ENCODE data around the gene WNT7A.

WNT7A gene

DNA sequence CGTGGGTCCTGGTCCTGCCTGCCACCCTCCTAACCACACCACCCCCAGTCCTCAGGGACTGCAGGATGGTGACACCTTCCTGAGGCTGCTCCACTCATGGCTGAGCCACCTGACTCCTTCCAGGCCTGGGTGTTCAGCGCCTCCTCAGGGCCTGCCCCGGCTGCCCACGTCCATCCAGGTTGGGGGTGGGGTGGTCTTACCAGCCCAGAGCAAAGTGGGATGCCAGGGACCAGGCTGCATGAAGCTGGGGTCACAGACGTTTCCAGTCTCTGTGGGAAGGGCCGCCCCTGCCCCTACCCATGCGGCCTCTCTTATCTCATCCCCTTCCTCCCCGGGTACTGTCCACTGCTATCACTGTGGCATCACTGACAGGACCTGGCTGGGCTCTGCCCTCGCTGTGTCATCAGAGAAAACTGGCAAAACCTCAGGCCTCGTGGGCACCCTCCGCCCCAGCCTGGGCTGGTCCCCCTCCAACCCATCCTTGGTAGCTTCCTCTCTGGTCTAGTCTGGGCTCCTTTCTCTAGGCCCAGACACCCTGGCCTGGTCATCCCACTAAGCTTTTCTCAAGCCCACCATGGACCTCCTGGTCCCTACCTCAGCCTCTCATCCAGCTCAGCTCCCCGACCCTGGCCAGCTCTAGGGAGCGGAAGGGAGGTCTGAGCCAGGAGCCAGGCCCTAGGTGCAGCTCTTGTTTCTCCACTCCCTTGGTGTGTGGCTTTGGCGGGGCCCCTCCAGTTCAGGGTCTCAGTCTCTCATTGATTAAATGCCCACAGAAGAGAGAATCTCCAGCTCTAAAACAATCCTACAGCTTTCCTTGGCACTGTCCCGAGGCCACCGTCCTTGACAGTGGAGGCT is 32.9 kb downstream of the WNT7A start:
- Histone ChIP-seq H4K20me1 (ENCODE audit: insufficient read depth, low read length) (no peaks in the 10 kb centered on the region), H2AFZ (ENCODE audit: low read length) (no peak overlapping the region), H3F3A (ENCODE audit: insufficient read depth, low read length) (no peaks in the 10 kb centered on the region), H3K79me2 (ENCODE audit: insufficient read depth, low read length) (no peaks in the 10 kb centered on the region), H3K27me3 (ENCODE audit: insufficient read depth, low read length) (0 out of 2 replicates have a peak, but pooled peaks cover 5% of the 10 kb centered on the region), H3K9ac (ENCODE audit: low read length) (no peak overlapping the region), H3K4me3 (ENCODE audit: low read depth, low read length, poor library complexity, severe bottlenecking) (no peak overlapping the region), H3K4me2 (ENCODE audit: low read length) (no peak overlapping the region), H3K9me2 (ENCODE audit: low read depth, low read length) (no peaks in the 10 kb centered on the region), H3K36me3 (ENCODE audit: insufficient read depth, low read length) (no peaks in the 10 kb centered on the region), H3K27ac (ENCODE audit: low read depth, low read length, poor library complexity, severe bottlenecking) (no peak overlapping the region), H3K9me3 (ENCODE audit: low read length) (no peaks in the 10 kb centered on the region), H3K4me1 (ENCODE audit: insufficient read depth, low read length, severe bottlenecking) (no peaks in the 10 kb centered on the region)
- no peak for TF ChIP-seq EZH2 (IDR thresholded peaks at IDR 0.05; ENCODE audit: borderline replicate concordance, low read length)
- TF ChIP-seq, protein P1, sequence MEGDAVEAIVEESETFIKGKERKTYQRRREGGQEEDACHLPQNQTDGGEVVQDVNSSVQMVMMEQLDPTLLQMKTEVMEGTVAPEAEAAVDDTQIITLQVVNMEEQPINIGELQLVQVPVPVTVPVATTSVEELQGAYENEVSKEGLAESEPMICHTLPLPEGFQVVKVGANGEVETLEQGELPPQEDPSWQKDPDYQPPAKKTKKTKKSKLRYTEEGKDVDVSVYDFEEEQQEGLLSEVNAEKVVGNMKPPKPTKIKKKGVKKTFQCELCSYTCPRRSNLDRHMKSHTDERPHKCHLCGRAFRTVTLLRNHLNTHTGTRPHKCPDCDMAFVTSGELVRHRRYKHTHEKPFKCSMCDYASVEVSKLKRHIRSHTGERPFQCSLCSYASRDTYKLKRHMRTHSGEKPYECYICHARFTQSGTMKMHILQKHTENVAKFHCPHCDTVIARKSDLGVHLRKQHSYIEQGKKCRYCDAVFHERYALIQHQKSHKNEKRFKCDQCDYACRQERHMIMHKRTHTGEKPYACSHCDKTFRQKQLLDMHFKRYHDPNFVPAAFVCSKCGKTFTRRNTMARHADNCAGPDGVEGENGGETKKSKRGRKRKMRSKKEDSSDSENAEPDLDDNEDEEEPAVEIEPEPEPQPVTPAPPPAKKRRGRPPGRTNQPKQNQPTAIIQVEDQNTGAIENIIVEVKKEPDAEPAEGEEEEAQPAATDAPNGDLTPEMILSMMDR (IDR thresholded peaks at IDR 0.05; ENCODE audit: low read length): no peak

DNA sequence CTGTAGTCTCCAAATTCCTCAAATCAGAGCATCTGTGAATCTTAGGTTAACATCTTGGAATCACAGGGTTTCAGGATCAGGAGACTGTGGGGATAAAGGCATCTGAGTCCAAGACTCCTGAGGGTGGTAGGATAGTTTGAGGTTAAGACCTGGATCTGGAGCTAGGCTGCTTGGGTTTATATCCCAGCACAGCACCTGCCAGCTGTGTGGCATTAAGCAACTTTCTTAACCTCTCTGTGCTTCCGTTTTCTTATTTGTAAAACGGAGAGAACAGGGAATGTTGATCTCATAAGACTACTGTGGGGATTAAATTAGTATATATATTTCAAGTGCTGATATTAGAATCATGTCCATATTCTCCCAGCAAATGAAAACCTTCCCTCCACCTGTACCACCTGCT is 33.6 kb downstream of the WNT7A start:
- Histone ChIP-seq H3F3A (ENCODE audit: insufficient read depth, low read length) (no peaks in the 10 kb centered on the region), H4K20me1 (ENCODE audit: insufficient read depth, low read length) (no peaks in the 10 kb centered on the region), H3K9ac (ENCODE audit: low read length) (no peak overlapping the region), H3K79me2 (ENCODE audit: insufficient read depth, low read length) (no peaks in the 10 kb centered on the region), H3K9me2 (ENCODE audit: low read depth, low read length) (no peaks in the 10 kb centered on the region), H3K4me1 (ENCODE audit: insufficient read depth, low read length, severe bottlenecking) (no peaks in the 10 kb centered on the region), H3K4me2 (ENCODE audit: low read length) (no peak overlapping the region), H3K27ac (ENCODE audit: low read depth, low read length, poor library complexity, severe bottlenecking) (no peak overlapping the region), H3K9me3 (ENCODE audit: low read length) (no peaks in the 10 kb centered on the region), H3K4me3 (ENCODE audit: low read depth, low read length, poor library complexity, severe bottlenecking) (no peak overlapping the region), H2AFZ (ENCODE audit: low read length) (no peak overlapping the region), H3K27me3 (ENCODE audit: insufficient read depth, low read length) (0 out of 2 replicates have a peak, but pooled peaks cover 5% of the 10 kb centered on the region), H3K36me3 (ENCODE audit: insufficient read depth, low read length) (no peaks in the 10 kb centered on the region)
- TF ChIP-seq EZH2 (IDR thresholded peaks at IDR 0.05; ENCODE audit: borderline replicate concordance, low read length): no peak
- TF ChIP-seq, protein P1 (IDR thresholded peaks at IDR 0.05; ENCODE audit: low read length): no peak

DNA sequence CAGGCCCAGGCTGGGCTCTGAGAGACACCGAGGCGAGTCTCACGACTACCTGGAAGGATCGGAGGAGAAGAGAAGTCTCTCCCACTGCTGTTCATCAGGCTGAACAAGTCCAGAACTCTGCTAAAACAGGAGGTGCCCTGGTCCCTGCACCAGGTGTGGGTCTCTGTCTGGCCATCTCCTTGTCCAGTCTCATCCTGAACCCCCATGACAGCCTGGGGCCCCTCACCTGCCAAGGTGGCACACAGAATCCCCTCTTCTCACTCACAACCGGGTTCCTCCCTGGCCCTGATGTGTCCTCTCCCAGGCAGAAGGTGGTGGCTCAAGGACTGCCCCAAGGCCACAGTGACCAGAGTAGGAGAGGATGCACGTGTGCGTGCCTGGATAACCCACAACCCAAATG is 34.1 kb downstream of the WNT7A start:
- no peaks in the 10 kb centered on the region for H3K79me2 ChIP-seq (ENCODE audit: insufficient read depth, low read length)
- H3K27ac ChIP-seq (ENCODE audit: low read depth, low read length, poor library complexity, severe bottlenecking): no peak overlapping the region
- 0 out of 2 replicates have a peak, but pooled peaks cover 5% of the 10 kb centered on the region for H3K27me3 ChIP-seq (ENCODE audit: insufficient read depth, low read length)
- H3K4me1 ChIP-seq (ENCODE audit: insufficient read depth, low read length, severe bottlenecking): no peaks in the 10 kb centered on the region
- H2AFZ ChIP-seq (ENCODE audit: low read length): no peak overlapping the region
- H3K36me3 ChIP-seq (ENCODE audit: insufficient read depth, low read length): no peaks in the 10 kb centered on the region
- no peak overlapping the region for H3K4me3 ChIP-seq (ENCODE audit: low read depth, low read length, poor library complexity, severe bottlenecking)
- H3K9me3 ChIP-seq (ENCODE audit: low read length): no peaks in the 10 kb centered on the region
- no peaks in the 10 kb centered on the region for H3F3A ChIP-seq (ENCODE audit: insufficient read depth, low read length)
- H3K9me2 ChIP-seq (ENCODE audit: low read depth, low read length): no peaks in the 10 kb centered on the region
- TF ChIP-seq EZH2 (IDR thresholded peaks at IDR 0.05; ENCODE audit: borderline replicate concordance, low read length): no peak
- no peak overlapping the region for H3K9ac ChIP-seq (ENCODE audit: low read length)
- H4K20me1 ChIP-seq (ENCODE audit: insufficient read depth, low read length): no peaks in the 10 kb centered on the region
- H3K4me2 ChIP-seq (ENCODE audit: low read length): no peak overlapping the region

Data from OCI-LY1 (cell line).